Right lobe of liver (tissue), 6 donors: ENCODE data around the gene TMPRSS7. TPM values are rescaled to one million over a fixed set of nuclear protein-coding genes. Genes with fewer than 3 reads are reported as not detected.

Source experiments
- ATAC-seq, 4 donors: fragments of 200-7000 bp; cut with Tn5 transposase; one replicate each; pipeline ENCODE4 v1.9.1; 2020; ENCODE audit warnings: mild to moderate bottlenecking in 4 of 4, moderate library complexity in 4 of 4
- DNase-seq, 3 donors: peaks; one replicate each; pipeline ENCODE4 v3.0.0-alpha.2; 2020
- H3K27ac ChIP-seq, 3 donors: fragments of 200-600 bp; one replicate each; pipeline ENCODE4 v1.8.0; 2022
- H3K27me3 ChIP-seq, 2 donors: fragments of 200-600 bp; one replicate each; pipeline ENCODE4 v1.8.0; 2022
- H3K36me3 ChIP-seq, 4 donors: fragments of 200-600 bp; sonication (generic) in 1 of 4; one replicate each; pipeline versions ENCODE4 v1.5.1 to v1.8.0; 2017 to 2022; ENCODE audit warnings: control low read depth in 1 of 4
- H3K4me1 ChIP-seq, 4 donors: fragments of 200-600 bp; sonication (generic) in 1 of 4; one replicate each; pipeline versions ENCODE4 v1.5.1 to v1.8.0; 2017 to 2022; ENCODE audit warnings: control low read depth in 1 of 4
- H3K4me3 ChIP-seq, 3 donors: fragments of 200-600 bp; one replicate each; pipeline ENCODE4 v1.8.0; 2022
- H3K9me3 ChIP-seq, 4 donors: fragments of 200-600 bp; sonication (generic) in 1 of 4; one replicate each; pipeline versions ENCODE4 v1.5.1 to v1.8.0; 2017 to 2022; ENCODE audit warnings: control low read depth in 1 of 4
- POLR2A ChIP-seq: fragments of 450-650 bp; IDR thresholded peaks from one replicate; pipeline ENCODE4 v1.6.1; 2017; ENCODE audit warnings: antibody characterized with exemption, mild to moderate bottlenecking
- WGBS: methylation state at CpG from one replicate; pipeline ENCODE4 v1.1.6; 2018; ENCODE audit warnings: low coverage, low lambda C conversion rate; ENCODE audit not compliant: insufficient coverage; ENCODE audit errors: missing lambda C conversion rate; 5-methylcytosine and 5-hydroxymethylcytosine counted together
- intact Hi-C, 2 donors: fragments of 100-400 bp; cut with DNase I; formaldehyde crosslinking; loops; one replicate each; pipeline versions ENCODE4 v1.11.2 to v1.14.1; 2022
- long read RNA-seq: library from polyadenylated mRNA; unstranded; transcript quantifications from one replicate; pipeline ENCODE4 v2.0.0, GENCODE V29; 2019
- total RNA-seq, 6 experiments: library from RNA; depleted of rRNA in 2 of 6; stranded (reverse); fragments of >200 nt in 2 of 6; fragmentation: NEBNext Ultra II Directional in 3 of 6; extraction: Animal tissue kit (Norgen Biotek cat#: 25700) in 3 of 6; gene quantifications; one replicate each; pipeline versions ENCODE4 v1.1.0 to v1.2.4, GENCODE V29; 2016 to 2023
- TF ChIP-seq, protein P1 (sequence below), 4 donors: fragments of 200-600 bp in 3 of 4; fragments of 450-650 bp in 1 of 4; IDR thresholded peaks; one replicate each; pipeline versions ENCODE4 v1.5.1 to v1.8.0; 2016 to 2022; ENCODE audit warnings: antibody characterized with exemption in 4 of 4, mild to moderate bottlenecking in 2 of 4
- donor health status: DM: no; HTN: yes; CAD: no.
- donor health status: DM: no; HTN: no; CAD: no.
- donor health status: DM: no; HTN: no; CAD: no.
- donor health status: DM: no; HTN: yes; CAD: no.
- donor health status: DM: no; HTN: yes; CAD: no.

Gene TMPRSS7
- not detected for total RNA-seq
- long read RNA-seq: 0 reads

GRCh38 chr3:112034436-112034835 lies at the start of gene TMPRSS7:
TSS of gene TMPRSS7 (plus strand) at chr3:112034736. CDS start at chr3:112034846, 110 bp downstream.
- ATAC-seq (no peak), DNase-seq (no peak)
- no peak for TF ChIP-seq POLR2A
- TF ChIP-seq, protein P1, sequence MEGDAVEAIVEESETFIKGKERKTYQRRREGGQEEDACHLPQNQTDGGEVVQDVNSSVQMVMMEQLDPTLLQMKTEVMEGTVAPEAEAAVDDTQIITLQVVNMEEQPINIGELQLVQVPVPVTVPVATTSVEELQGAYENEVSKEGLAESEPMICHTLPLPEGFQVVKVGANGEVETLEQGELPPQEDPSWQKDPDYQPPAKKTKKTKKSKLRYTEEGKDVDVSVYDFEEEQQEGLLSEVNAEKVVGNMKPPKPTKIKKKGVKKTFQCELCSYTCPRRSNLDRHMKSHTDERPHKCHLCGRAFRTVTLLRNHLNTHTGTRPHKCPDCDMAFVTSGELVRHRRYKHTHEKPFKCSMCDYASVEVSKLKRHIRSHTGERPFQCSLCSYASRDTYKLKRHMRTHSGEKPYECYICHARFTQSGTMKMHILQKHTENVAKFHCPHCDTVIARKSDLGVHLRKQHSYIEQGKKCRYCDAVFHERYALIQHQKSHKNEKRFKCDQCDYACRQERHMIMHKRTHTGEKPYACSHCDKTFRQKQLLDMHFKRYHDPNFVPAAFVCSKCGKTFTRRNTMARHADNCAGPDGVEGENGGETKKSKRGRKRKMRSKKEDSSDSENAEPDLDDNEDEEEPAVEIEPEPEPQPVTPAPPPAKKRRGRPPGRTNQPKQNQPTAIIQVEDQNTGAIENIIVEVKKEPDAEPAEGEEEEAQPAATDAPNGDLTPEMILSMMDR (IDR thresholded peaks at IDR 0.05): no peak
- WGBS: 88% methylated on average over 4 of the region's 4 CpGs
- Histone ChIP-seq H3K36me3 (no peaks in the 10 kb centered on the region), H3K4me1 (no peaks in the 10 kb centered on the region), H3K27ac (no peak within 1 kb of the TSS), H3K27me3 (no peaks in the 10 kb centered on the region), H3K9me3 (no peaks in the 10 kb centered on the region), H3K4me3 (no peak within 1 kb of the TSS)
- intact Hi-C loops: no loop called here

DNA sequence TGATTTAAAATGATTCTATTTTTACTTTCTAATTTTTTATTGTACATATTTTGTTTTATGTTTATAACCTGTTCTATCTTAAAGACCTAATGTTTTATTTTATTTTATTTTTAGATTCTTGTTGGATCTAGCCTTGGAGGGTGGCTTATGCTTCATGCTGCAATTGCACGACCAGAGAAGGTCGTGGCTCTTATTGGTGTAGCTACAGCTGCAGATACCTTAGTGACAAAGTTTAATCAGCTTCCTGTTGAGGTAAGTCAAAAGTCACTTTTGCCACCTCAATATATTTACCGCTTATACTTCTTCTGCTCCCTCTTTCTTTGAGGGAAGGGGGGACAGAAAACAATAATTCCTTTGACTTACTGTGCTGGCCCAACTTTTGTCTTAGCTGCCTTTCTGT lies 47.7 kb upstream of the TMPRSS7 start:
- H3K9me3 ChIP-seq: no peaks in the 10 kb centered on the region
- 89% methylated on average over 3 of the region's 3 CpGs for WGBS
- H3K27ac ChIP-seq: no peak overlapping the region
- TF ChIP-seq, protein P1 (IDR thresholded peaks at IDR 0.05): no peak
- no peak for TF ChIP-seq POLR2A
- H3K36me3 ChIP-seq: peaks cover 0 to 20% (median 5%) of the 10 kb centered on the region in 4 donors
- peaks cover 0 to 18% (median 4%) of the 10 kb centered on the region in 4 donors for H3K4me1 ChIP-seq
- H3K4me3 ChIP-seq: no peak overlapping the region
- ATAC-seq (no peak), DNase-seq (no peak)
- intact Hi-C loops: no loop called here
- no peaks in the 10 kb centered on the region for H3K27me3 ChIP-seq

- WGBS: 47% methylated on average over 3 of the region's 3 CpGs
- intact Hi-C loops: no loop called here
- DNase-seq: no peak
- no peak overlapping the region for H3K27ac ChIP-seq
- no peak for TF ChIP-seq POLR2A
- TF ChIP-seq, protein P1 (IDR thresholded peaks at IDR 0.05): peak; percentile 60 to 79 (median 68)
- H3K36me3 ChIP-seq: peaks cover 0 to 21% (median 5%) of the 10 kb centered on the region in 4 donors
- no peaks in the 10 kb centered on the region for H3K9me3 ChIP-seq
- no peak overlapping the region for H3K4me3 ChIP-seq
- ATAC-seq: peak; percentile 88 to 96 (median 89)
- H3K27me3 ChIP-seq: no peaks in the 10 kb centered on the region
- no peaks in the 10 kb centered on the region for H3K4me1 ChIP-seq
Observed at GRCh38 chr3:111989061-111989678, 45.4 kb upstream of the TMPRSS7 start.

DNA sequence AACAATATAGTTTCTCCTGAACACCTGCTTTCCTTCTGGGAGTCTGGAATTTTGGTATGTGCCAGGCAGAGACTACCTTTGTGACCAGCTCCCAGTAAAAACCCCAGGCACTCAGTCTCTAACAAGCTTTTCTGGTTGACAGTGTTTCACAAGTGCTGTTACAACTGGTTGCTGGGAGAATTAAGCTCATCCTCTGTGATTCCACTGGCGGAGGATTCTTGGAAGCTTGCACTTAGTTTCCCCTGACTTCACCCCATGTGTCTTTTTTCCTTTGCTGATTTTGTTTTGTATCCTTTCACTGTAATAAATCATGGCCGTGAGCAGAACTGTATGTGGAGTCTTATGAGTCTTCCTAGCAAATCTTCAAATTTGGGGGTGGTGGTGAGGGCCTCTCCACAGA lies 41.5 kb upstream of the TMPRSS7 start:
- no peaks in the 10 kb centered on the region for H3K9me3 ChIP-seq
- intact Hi-C loops: no loop called here
- TF ChIP-seq, protein P1 (IDR thresholded peaks at IDR 0.05): no peak
- TF ChIP-seq POLR2A: no peak

More for the DNA sequence above, 41.5 kb upstream of the TMPRSS7 start:
- no peak overlapping the region for H3K4me3 ChIP-seq
- 77% methylated on average over 2 of the region's 2 CpGs for WGBS
- no peaks in the 10 kb centered on the region for H3K4me1 ChIP-seq
- ATAC-seq (no peak), DNase-seq (no peak)
- H3K27ac ChIP-seq: no peak overlapping the region
- H3K36me3 ChIP-seq: peaks cover 0 to 9% (median 5%) of the 10 kb centered on the region in 4 donors
- H3K27me3 ChIP-seq: no peaks in the 10 kb centered on the region
